Stimulated activated naive B cell treated with anti-CD40 and anti-IgM and Interleukin-4, amounts not matched to agents 10 μg/mL and 1 μg/mL and 100 μg/mL, for 72 hours (primary cell): Measurements from ENCODE around the gene AQP1.

Experiments
- ATAC-seq, 2 donors: fragments of 150-1000 bp; cut with Tn5 transposase; replicated peaks; 2 replicates each; pipeline ENCODE4 v1.10.0; 2021; ENCODE audit warnings: moderate library complexity in 1 of 2
- DNase-seq: peaks from one replicate; pipeline ENCODE4 v3.0.0; 2021
- H3K27ac Mint-ChIP-seq: one replicate; pipeline ENCODE4 v1.8.0; 2022; ENCODE audit warnings: mild to moderate bottlenecking, mixed read lengths
- H3K27me3 Mint-ChIP-seq, 2 donors: one replicate each; pipeline ENCODE4 v1.8.0; 2022; ENCODE audit warnings: mixed read lengths in 2 of 2
- H3K36me3 Mint-ChIP-seq, 2 donors: one replicate each; pipeline ENCODE4 v1.8.0; 2022; ENCODE audit warnings: mixed read lengths in 2 of 2, mild to moderate bottlenecking in 1 of 2
- H3K4me1 Mint-ChIP-seq, 2 donors: one replicate each; pipeline ENCODE4 v1.8.0; 2022; ENCODE audit warnings: mixed read lengths in 2 of 2, mild to moderate bottlenecking in 1 of 2
- H3K4me3 Mint-ChIP-seq, 2 donors: one replicate each; pipeline ENCODE4 v1.8.0; 2022; ENCODE audit warnings: mild to moderate bottlenecking in 2 of 2, mixed read lengths in 2 of 2, moderate library complexity in 1 of 2
- H3K9me3 Mint-ChIP-seq, 2 donors: one replicate each; pipeline ENCODE4 v1.8.0; 2022; ENCODE audit warnings: mixed read lengths in 2 of 2, mild to moderate bottlenecking in 1 of 2

The AQP1 gene

DNA sequence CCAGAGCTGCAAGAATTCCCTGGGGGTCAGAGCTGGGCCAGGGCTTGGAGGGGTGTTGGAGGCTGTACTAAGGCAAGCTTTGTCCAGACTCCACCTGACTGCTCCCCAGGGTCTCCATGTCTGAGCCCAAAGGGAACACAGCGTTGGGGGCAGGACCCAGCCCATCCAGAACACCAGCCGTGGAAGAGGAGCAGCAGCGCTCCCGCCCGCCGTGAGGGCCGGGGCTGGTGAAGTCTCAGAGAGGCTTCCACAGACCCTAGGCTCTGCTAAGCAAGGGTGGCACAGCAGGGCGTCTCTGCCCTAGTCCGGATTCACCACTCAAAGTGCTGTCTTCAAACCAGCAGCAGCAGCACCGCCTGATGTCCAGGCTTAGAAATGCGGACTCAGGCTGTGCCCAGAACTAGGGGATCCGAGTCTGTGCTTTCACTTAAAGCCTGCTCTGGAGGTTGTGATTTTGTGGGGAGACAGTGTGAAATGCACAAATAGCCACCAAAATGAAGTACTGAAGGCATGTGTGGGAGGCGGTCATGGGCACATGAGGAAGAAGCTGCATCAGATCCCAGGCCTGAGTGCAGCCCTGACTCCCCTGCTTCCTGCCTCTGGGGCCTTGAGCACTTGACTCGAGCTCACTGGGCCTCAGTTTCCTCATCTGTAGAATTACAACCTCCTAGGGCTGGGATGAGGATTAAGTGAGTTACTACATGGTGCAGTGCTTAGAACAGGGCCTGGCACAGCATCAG is 16.6 kb upstream of the AQP1 start:
- DNase-seq = no peak
- ATAC-seq = peak; percentile 27
- peaks cover 0 to 4% of the 10 kb centered on the region in 2 donors for H3K36me3 Mint-ChIP-seq
- no peak overlapping the region for H3K27ac Mint-ChIP-seq
- H3K4me3 Mint-ChIP-seq = no peak overlapping the region
- peaks cover 5 to 7% of the 10 kb centered on the region in 2 donors for H3K9me3 Mint-ChIP-seq
- H3K27me3 Mint-ChIP-seq = peaks cover 0 to 17% of the 10 kb centered on the region in 2 donors
- H3K4me1 Mint-ChIP-seq = no peaks in the 10 kb centered on the region

DNA sequence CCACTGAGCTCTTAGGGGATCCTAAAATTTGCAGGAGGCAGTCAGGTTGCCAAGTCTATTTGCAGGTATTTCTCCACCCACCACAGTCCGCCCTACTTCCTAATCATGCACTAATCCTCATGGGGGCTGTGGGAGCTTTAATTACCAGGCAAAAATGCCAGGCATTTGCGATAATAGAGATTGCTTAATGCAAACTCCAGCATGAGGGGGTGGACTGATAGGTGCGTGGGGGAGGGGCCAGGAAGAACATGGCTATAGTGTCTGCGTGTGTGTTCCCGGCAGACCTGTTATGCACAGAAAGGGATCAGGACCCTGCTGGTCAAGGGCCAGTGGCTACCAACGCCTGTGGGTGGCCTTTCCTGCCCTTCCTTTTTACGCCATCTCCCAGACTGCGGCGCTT is 15.6 kb upstream of the AQP1 start:
- no peak overlapping the region for H3K4me3 Mint-ChIP-seq
- DNase-seq = no peak
- H3K36me3 Mint-ChIP-seq = no peaks in the 10 kb centered on the region

DNA sequence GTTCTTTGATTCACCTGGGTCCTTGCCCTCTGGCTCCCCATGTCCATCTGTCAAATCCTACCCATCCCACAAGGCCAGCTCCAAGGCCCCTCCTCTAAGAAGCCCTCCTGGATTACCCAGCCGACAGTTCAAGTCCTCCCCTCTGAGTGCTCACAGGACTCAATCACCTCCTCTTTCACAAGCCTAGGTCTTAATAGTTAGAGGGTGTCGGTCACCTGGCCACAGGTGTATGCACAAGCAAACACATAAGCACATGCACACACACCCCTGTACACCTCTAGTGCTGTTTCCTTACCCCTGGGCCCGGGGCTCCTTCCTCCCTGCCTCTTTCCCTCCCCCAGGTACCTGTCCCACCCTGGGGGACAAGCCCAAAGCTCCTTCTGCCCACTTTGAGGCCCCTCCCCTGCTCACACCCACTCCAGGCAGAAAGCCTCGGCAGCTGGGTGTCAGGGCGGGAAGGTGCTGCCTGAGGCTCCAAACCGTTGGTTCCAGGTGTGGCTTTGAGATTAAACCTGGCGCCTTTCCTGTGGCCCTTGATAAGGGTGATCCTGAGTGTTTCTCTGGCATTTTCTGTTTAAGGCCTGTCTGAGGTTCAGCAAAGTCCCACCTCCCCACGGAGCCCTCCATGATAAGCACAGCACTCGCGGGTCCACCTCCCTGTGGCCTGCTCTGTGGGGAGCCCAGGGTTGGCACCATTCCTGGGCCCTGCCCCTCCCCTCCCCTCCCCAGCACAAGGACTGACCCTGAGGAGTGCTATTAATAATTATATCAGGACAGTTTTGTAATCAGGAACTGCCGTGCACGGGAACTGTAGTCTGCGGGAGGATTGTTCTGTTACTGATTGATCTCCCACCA is 14.6 kb upstream of the AQP1 start:
- no peaks in the 10 kb centered on the region for H3K9me3 Mint-ChIP-seq
- no peak overlapping the region for H3K27ac Mint-ChIP-seq
- no peak for ATAC-seq
- peaks cover 0 to 17% of the 10 kb centered on the region in 2 donors for H3K27me3 Mint-ChIP-seq
- no peaks in the 10 kb centered on the region for H3K36me3 Mint-ChIP-seq
- H3K4me3 Mint-ChIP-seq = no peak overlapping the region
- no peaks in the 10 kb centered on the region for H3K4me1 Mint-ChIP-seq
- DNase-seq = no peak

More for the DNA sequence above, 15.6 kb upstream of the AQP1 start:
- no peak for ATAC-seq
- Mint-ChIP-seq H3K27me3 (peaks cover 0 to 17% of the 10 kb centered on the region in 2 donors), H3K4me1 (no peaks in the 10 kb centered on the region), H3K9me3 (peaks cover 0 to 3% of the 10 kb centered on the region in 2 donors), H3K27ac (no peak overlapping the region)

DNA sequence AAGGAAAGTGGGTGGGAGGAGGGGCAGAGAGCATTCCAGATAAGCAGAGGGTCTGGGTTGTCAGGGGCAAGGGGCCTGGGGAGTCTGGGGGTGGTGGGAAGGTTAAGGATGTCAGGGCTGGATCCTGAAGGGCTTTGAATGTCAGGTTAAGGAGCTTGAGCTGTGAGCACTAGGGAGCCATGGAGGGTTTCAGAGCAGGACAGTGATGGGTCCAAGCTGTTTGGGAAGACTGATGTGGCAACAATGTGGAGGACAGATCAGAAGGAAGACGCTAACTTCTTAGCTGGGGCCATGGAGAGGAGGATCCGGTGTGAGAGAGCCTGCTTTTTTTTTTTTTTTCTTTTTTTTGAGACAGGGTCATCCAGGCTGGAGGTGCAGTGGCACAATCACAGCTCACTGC is 13.9 kb upstream of the AQP1 start:
- no peak for ATAC-seq
- H3K4me1 Mint-ChIP-seq = no peaks in the 10 kb centered on the region
- H3K4me3 Mint-ChIP-seq = no peak overlapping the region
- peaks cover 0 to 17% of the 10 kb centered on the region in 2 donors for H3K27me3 Mint-ChIP-seq
- H3K36me3 Mint-ChIP-seq = no peaks in the 10 kb centered on the region
- no peaks in the 10 kb centered on the region for H3K9me3 Mint-ChIP-seq
- no peak for DNase-seq
- no peak overlapping the region for H3K27ac Mint-ChIP-seq

DNA sequence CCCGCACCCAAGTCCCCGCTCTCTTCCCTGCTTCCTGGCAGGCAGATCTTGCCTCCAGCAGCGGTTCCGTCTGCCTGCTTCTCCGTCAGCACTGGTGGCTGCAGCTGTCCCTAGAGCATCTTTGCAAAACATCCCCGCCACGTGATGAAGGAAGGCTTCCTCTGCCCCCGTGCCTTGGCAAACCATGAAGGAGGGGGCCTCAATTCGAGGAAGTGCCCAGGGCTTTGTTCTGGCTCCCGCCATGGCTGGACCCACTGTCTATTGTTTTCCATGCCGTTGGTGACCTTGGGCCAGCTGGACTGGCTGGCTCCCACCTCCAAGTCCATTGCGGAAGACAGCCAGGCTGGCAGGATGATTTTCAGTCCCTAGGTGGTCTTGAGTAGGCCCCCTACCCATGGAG is 13.2 kb upstream of the AQP1 start:
- no peak for DNase-seq
- H3K4me3 Mint-ChIP-seq = no peak overlapping the region
- no peak overlapping the region for H3K27ac Mint-ChIP-seq
- peaks cover 0 to 17% of the 10 kb centered on the region in 2 donors for H3K27me3 Mint-ChIP-seq
- H3K36me3 Mint-ChIP-seq = no peaks in the 10 kb centered on the region
- H3K9me3 Mint-ChIP-seq = no peaks in the 10 kb centered on the region
- no peak for ATAC-seq
- no peaks in the 10 kb centered on the region for H3K4me1 Mint-ChIP-seq

DNA sequence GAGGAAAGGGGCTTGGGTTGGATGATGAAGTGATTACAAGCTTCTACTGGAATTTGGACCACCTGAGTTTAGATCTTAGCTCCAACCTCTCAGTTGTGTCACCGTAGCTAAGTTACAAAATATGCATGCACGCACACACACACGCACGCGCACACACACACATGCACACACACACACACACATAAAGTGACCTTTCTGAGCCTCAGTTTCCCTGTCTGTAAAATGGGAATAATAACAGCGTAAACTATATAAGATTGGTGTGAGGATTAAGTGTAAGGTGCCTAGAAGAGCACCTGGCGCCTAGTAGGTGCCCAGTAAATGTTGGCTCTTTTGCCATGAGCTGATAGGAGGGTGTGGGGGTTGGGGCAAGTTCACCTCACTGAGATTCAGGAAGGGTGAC is 12.6 kb upstream of the AQP1 start:
- Mint-ChIP-seq H3K4me1 (no peaks in the 10 kb centered on the region), H3K4me3 (no peak overlapping the region), H3K27me3 (peaks cover 0 to 17% of the 10 kb centered on the region in 2 donors), H3K9me3 (no peaks in the 10 kb centered on the region), H3K36me3 (no peaks in the 10 kb centered on the region), H3K27ac (no peak overlapping the region)
- ATAC-seq (no peak), DNase-seq (no peak)

DNA sequence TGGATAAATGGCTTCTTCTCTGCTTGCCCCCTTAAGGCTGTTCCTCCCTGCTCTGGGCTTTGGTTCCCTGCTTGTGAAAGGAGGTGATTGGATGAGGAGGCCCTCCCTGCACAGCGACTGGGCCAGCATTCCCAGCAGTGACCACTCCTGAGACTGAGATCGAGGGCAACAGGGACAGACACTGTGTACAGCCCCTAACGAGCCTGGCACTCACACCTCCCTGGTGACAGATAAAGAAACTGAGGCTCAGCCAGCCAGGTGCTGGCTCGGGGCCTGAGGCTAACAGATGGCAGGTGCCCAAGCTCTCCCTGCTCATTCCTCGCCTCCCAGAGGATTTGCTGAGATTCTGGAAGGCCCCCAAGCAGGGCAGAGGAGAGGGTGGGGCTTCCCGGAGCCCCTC is 12.0 kb upstream of the AQP1 start:
- no peak for ATAC-seq
- H3K4me3 Mint-ChIP-seq = no peak overlapping the region
- H3K27me3 Mint-ChIP-seq = peaks cover 0 to 13% of the 10 kb centered on the region in 2 donors
- no peaks in the 10 kb centered on the region for H3K4me1 Mint-ChIP-seq
- no peak for DNase-seq
- H3K9me3 Mint-ChIP-seq = no peaks in the 10 kb centered on the region
- H3K36me3 Mint-ChIP-seq = no peaks in the 10 kb centered on the region
- H3K27ac Mint-ChIP-seq = no peak overlapping the region

DNA sequence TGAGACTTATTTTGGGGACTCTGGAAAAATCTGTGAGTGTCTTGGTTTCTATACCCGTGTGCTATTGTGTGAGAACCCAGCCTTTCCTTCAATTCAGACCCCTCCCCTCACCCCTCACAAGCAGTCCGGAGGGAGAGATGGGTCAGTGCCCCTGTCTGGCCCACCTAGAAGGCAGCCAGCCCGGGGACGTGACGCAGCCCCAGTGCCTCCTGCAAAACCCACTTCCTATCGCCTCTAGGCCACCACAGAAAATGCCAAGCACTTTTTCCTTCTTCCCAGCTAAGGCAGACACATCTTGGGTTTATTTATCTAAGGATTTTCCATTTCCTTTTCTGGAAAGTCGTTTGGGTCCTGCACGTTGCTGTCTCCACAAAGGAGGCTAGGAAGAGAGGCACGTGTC is 11.6 kb upstream of the AQP1 start:
- Mint-ChIP-seq H3K9me3 (no peaks in the 10 kb centered on the region), H3K4me3 (no peak overlapping the region), H3K4me1 (no peaks in the 10 kb centered on the region), H3K36me3 (no peaks in the 10 kb centered on the region), H3K27ac (no peak overlapping the region), H3K27me3 (peaks cover 0 to 13% of the 10 kb centered on the region in 2 donors)
- no peak for ATAC-seq
- no peak for DNase-seq

DNA sequence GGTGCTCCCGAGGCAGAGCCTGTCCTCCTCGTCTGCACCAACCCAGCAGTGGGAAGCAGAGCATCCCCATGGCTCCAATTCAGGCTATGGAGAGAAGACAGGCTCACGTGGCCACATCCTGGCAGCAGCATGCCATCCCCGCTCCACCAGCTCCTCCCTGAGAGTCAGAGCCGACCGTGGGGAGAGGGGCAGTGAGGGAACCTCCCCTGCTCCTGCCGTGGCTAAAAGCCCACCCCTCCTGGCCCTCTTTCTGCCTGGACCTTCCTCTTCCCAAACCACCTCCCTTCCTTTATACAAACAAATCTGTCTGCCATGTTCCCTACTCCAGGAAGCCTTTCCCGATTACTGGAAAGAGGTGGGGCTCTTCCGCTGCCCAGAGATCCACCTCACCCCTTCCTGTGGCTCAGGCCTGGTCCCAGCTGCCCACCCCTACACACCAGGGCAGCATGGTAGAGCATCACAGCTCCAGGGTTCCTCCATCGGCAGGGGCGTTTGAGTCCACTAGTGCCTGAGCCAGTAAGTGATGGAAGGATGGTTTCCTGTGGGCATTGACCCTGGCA is 10.8 kb upstream of the AQP1 start:
- DNase-seq = no peak
- Mint-ChIP-seq H3K27me3 (peaks cover 0 to 13% of the 10 kb centered on the region in 2 donors), H3K4me3 (no peak overlapping the region), H3K4me1 (no peaks in the 10 kb centered on the region), H3K27ac (no peak overlapping the region), H3K36me3 (no peaks in the 10 kb centered on the region), H3K9me3 (no peaks in the 10 kb centered on the region)
- no peak for ATAC-seq

DNA sequence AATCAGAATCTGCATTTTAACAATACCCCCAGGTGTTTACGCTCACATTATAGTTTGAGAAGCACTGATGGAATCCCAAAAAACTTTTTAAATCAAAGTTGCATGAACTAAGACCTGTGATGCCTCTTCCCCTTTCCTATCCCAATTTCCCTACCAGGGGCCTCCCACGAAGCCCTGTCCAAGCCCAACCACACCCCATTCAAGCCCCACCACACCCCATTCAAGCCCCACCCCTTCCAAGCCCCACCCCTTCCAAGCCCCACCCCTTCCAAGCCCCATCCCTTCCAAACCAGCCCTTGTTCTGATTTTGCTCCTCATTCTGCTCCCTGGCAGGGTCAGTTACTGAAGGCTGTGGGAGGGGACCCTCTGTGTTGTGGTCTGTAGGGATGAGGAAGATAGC is 9.8 kb upstream of the AQP1 start:
- DNase-seq = no peak
- Mint-ChIP-seq H3K9me3 (no peaks in the 10 kb centered on the region), H3K4me1 (no peaks in the 10 kb centered on the region), H3K27me3 (peaks cover 0 to 10% of the 10 kb centered on the region in 2 donors), H3K27ac (no peak overlapping the region), H3K4me3 (no peak overlapping the region), H3K36me3 (no peaks in the 10 kb centered on the region)
- no peak for ATAC-seq

DNA sequence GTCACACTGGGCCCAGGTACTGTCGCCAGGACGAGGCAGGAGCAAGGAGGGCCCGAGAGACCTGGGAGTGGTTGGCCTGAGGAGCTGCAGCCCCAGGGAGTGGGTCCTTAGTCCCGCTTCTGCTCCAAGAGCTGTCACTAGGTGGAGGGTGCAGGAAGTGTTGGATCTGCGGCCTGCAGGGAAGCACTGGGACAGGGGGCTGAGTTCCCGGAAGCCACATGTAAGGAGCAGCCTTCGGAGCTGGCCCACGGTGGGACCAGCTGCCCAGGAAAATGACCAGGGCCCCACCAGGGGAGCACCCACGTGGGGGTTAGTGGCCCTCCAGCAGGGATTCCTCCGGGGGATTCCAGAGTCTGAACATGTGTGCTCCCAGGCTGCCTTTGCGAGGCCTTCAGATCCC is 9.2 kb upstream of the AQP1 start:
- Mint-ChIP-seq H3K27ac (no peak overlapping the region), H3K27me3 (peaks cover 0 to 7% of the 10 kb centered on the region in 2 donors), H3K4me3 (no peak overlapping the region), H3K9me3 (no peaks in the 10 kb centered on the region), H3K4me1 (no peaks in the 10 kb centered on the region), H3K36me3 (no peaks in the 10 kb centered on the region)
- ATAC-seq = no peak
- DNase-seq = no peak

DNA sequence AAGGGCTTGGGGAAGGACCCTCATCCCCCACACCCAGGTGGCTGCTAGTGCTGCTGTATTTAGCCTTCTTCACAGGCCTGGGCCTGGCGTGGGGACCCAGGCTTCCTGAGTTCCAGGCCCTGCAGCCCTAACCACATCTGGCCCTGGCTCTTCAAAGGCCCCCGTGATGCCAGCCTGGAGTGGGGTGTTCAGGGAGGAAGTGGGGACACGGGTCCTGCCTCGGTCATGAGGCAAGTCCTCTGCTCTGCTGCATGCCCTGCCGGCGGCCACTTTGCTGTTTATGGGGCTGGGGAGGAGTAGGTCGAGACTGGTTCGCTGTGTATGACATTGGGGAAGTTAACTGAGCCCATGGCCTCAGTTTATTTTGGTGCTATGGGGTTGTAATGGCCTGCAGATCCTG is 8.5 kb upstream of the AQP1 start:
- ATAC-seq (no peak), DNase-seq (no peak)
- Mint-ChIP-seq H3K27me3 (peaks cover 0 to 3% of the 10 kb centered on the region in 2 donors), H3K27ac (no peak overlapping the region), H3K9me3 (no peaks in the 10 kb centered on the region), H3K36me3 (no peaks in the 10 kb centered on the region), H3K4me1 (no peaks in the 10 kb centered on the region), H3K4me3 (no peak overlapping the region)

DNA sequence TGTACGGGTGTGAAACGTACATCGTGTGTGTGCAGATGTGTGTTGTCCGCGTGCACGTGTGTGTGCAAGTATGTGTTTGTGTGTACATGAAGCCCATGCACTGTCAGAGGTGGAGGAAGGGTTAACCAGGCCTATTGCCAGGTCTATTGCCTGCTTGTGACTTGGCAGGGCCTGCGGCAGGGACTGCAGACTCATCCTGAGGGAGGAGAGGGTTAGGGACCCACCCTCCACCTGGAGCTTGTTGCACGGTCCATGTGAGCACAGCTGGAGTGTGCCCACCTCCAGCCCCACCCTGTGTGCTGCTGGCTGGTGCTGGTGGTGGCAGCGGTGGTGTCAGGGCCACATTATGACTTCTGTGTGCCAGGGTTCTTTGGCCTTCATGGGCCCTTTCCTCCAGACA is 7.1 kb upstream of the AQP1 start:
- H3K36me3 Mint-ChIP-seq = no peaks in the 10 kb centered on the region
- no peak overlapping the region for H3K27ac Mint-ChIP-seq
- no peaks in the 10 kb centered on the region for H3K27me3 Mint-ChIP-seq
- H3K4me1 Mint-ChIP-seq = no peaks in the 10 kb centered on the region
- H3K9me3 Mint-ChIP-seq = no peaks in the 10 kb centered on the region
- DNase-seq = no peak
- no peak overlapping the region for H3K4me3 Mint-ChIP-seq
- ATAC-seq = no peak

DNA sequence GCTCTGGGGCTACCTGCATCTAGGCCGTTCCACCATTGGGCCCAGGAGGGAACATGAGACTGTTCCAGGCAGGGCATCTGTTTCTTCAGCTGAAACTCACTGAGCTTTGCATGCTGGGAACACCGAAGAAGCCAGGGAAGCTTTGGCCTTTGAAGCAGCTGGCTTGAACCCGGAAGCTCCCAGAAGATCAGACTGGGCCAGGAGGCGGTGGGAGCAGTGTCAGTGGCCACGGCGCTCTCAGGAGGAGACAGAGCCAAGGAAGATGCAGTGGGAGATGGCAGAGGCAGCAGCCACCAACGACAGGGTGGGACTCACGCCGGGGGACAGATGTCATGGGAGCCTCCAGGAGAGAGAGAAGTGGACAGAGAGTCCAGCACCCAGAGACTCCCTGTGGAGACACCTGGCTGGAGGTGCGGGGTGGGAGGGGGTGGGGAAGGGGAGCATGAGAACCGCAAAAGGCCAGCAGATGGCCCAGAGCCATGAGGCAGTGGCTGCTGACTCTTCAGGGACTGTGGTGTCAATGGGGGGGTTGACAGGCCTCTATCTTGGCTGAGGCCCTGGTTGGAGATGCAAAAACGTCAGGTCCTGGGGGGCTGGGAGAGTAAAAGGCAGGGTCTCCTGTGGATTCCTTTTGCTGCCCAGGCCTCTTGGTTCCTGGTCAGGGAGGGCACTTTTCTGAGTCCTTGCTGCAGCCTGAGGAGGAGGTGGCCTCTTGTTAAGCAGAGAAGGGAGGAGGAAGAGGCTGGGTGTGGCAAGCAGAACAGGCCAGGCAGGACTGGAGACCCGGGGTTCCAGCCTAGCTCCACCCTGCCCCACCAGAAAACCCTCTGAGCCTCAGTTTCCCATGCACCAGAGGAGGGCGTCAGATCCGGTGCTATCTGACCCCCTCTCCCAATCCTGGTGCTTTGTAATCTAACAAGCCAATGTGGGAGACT is 6.3 kb upstream of the AQP1 start:
- Mint-ChIP-seq H3K36me3 (no peaks in the 10 kb centered on the region), H3K27ac (no peak overlapping the region)
- no peak for ATAC-seq

More for the DNA sequence above, 6.3 kb upstream of the AQP1 start:
- Mint-ChIP-seq H3K9me3 (no peaks in the 10 kb centered on the region), H3K27me3 (no peaks in the 10 kb centered on the region), H3K4me1 (no peaks in the 10 kb centered on the region), H3K4me3 (no peak overlapping the region)
- DNase-seq = no peak
